GM13977 (cell line): Measurements from ENCODE around the gene ECI1.

Experiments
- DNase-seq: peaks from one replicate; pipeline ENCODE4 v3.0.0; 2012; ENCODE audit warnings: low spot score
- CTCF ChIP-seq: IDR thresholded peaks from 2 replicates; pipeline ENCODE4 v1.5.1; 2012; ENCODE audit warnings: mild to moderate bottlenecking, control low read depth; ENCODE audit not compliant: insufficient read depth; ENCODE audit errors: extremely low read depth, missing control alignments
- in situ Hi-C: fragments of 300-500 bp; cut with MboI; formaldehyde crosslinking; loops from one replicate; pipeline ENCODE4 v1.12.0; 2022; ENCODE audit warnings: low sequenced_read_pairs, low pct_unique_long_range_greater_than_20kb, mixed read lengths, inconsistent platforms; ENCODE audit not compliant: unreplicated experiment

ECI1 gene

GRCh38 chr16:2237102-2237482 is 14.3 kb downstream of the ECI1 start:
- no peak for TF ChIP-seq CTCF
- in situ Hi-C loops = no loop called here
- no peak for DNase-seq

- no peak for DNase-seq
- in situ Hi-C loops = no loop called here
- TF ChIP-seq CTCF = no peak
These were observed 14.9 kb downstream of the ECI1 start, which contains the start of gene DNASE1L2 for GRCh38 chr16:2236337-2237101. Gene DNASE1L2, plus strand, starts transcription at chr16:2236444. Its CDS starts 373 bp downstream, at chr16:2236817.

- in situ Hi-C loops = no loop called here
- no peak for TF ChIP-seq CTCF
- no peak for DNase-seq
These were observed 15.6 kb downstream of the ECI1 start for GRCh38 chr16:2235695-2236336.

GRCh38 chr16:2235234-2235651 is 16.1 kb downstream of the ECI1 start:
- no peak for TF ChIP-seq CTCF
- in situ Hi-C loops = no loop called here
- no peak for DNase-seq

GRCh38 chr16:2234813-2235170 is 16.6 kb downstream of the ECI1 start:
- DNase-seq = no peak
- no peak for TF ChIP-seq CTCF
- in situ Hi-C loops = no loop called here

GRCh38 chr16:2233872-2234812 is 17.2 kb downstream of the ECI1 start:
- DNase-seq = no peak
- no peak for TF ChIP-seq CTCF
- in situ Hi-C loops = no loop called here
